ENCODE results near the gene MYO16.

MYO16 gene

DNA sequence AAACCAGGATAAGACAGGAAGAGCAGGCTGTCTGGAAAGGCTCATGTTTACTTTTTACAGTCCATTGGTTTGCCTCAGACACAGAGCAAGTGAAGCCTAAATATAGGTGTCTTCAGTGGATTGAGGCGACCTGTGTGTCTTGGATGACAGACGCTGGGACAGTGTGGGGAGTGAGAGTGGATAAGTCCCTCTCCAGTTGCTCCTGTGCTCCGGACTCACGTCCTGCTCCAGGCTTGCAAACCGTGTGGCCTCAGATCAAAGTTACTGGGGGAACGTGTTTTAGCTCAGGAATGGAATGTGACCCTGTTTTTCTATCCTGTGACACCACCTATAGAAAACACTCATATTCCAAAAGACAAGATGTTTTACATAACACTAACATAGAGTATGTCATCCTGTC is 465.7 kb downstream of the MYO16 start:
- Histone ChIP-seq H3K9me3 (ENCODE audit: severe bottlenecking) (no peaks in the 10 kb centered on the region), H3K4me3 (ENCODE audit: severe bottlenecking) (no peak overlapping the region), H3K27me3 (ENCODE audit: insufficient read depth, poor library complexity, severe bottlenecking) (no peaks in the 10 kb centered on the region), H3K27ac (ENCODE audit: poor library complexity, severe bottlenecking) (no peak overlapping the region), H3K36me3 (ENCODE audit: low read depth) (no peaks in the 10 kb centered on the region), H3K4me1 (ENCODE audit: insufficient read depth, poor library complexity, severe bottlenecking) (no peaks in the 10 kb centered on the region)
- TF ChIP-seq, protein P1, sequence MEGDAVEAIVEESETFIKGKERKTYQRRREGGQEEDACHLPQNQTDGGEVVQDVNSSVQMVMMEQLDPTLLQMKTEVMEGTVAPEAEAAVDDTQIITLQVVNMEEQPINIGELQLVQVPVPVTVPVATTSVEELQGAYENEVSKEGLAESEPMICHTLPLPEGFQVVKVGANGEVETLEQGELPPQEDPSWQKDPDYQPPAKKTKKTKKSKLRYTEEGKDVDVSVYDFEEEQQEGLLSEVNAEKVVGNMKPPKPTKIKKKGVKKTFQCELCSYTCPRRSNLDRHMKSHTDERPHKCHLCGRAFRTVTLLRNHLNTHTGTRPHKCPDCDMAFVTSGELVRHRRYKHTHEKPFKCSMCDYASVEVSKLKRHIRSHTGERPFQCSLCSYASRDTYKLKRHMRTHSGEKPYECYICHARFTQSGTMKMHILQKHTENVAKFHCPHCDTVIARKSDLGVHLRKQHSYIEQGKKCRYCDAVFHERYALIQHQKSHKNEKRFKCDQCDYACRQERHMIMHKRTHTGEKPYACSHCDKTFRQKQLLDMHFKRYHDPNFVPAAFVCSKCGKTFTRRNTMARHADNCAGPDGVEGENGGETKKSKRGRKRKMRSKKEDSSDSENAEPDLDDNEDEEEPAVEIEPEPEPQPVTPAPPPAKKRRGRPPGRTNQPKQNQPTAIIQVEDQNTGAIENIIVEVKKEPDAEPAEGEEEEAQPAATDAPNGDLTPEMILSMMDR (IDR thresholded peaks at IDR 0.05; ENCODE audit: poor library complexity, severe bottlenecking) = no peak
- no peak for DNase-seq (ENCODE audit: low spot score)
- ATAC-seq (ENCODE audit: low read depth) = no peak

DNA sequence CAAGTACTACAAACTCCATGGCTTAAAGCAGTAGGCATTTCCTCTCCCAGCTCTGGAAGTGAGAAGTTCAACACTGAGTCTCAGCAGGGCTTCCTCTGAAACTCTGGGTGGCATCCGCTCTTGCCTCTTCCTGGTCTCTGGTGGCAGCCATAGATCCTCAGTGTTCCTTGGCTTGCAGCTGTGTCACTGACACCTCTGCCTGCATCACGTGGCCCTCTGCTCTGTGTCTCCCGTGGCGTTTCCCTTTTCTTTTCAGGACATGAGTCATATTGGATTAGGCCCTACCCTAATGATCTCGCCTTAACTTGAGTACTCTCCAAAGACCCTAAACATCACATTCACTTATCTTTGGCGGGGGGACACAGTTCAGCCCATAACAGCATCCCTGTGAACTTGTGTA is 466.7 kb downstream of the MYO16 start:
- Histone ChIP-seq H3K27me3 (ENCODE audit: insufficient read depth, poor library complexity, severe bottlenecking) (no peaks in the 10 kb centered on the region), H3K36me3 (ENCODE audit: low read depth) (no peaks in the 10 kb centered on the region), H3K4me1 (ENCODE audit: insufficient read depth, poor library complexity, severe bottlenecking) (no peaks in the 10 kb centered on the region), H3K27ac (ENCODE audit: poor library complexity, severe bottlenecking) (no peak overlapping the region), H3K9me3 (ENCODE audit: severe bottlenecking) (no peaks in the 10 kb centered on the region), H3K4me3 (ENCODE audit: severe bottlenecking) (no peak overlapping the region)
- TF ChIP-seq, protein P1 (IDR thresholded peaks at IDR 0.05; ENCODE audit: poor library complexity, severe bottlenecking) = no peak
- no peak for ATAC-seq (ENCODE audit: low read depth)
- DNase-seq (ENCODE audit: low spot score) = no peak

DNA sequence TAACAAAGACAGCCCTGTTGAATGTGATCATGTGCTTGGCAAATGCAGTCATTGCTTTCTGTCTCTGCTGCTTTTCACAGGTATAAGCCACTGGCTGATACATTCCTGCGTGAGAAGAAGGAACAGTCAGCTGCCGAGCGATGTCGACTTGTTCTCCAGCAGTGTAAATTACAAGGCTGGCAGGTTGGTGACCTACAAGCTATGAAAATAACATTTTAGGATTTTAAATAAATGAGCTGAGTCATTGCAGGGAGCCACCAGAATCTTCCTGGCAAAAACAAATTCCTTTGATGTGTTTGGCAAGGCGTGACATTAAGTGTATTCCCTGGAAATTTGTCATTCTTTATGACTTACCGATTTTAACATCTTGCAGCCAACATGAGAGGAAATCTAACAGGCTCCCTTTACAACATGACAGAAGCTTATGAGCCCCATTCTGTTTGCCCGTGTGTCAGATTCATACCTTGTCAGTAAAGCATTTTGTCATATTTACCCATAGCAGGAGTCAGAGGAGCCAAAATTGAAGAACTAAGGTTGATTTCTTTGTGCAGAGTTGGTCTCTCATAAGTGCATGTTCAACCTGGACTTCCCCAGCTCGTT is 471.4 kb downstream of the MYO16 start:
- ATAC-seq (ENCODE audit: low read depth) (no peak), DNase-seq (ENCODE audit: low spot score) (no peak)
- Histone ChIP-seq H3K36me3 (ENCODE audit: low read depth) (no peaks in the 10 kb centered on the region), H3K27ac (ENCODE audit: poor library complexity, severe bottlenecking) (no peak overlapping the region), H3K4me1 (ENCODE audit: insufficient read depth, poor library complexity, severe bottlenecking) (no peaks in the 10 kb centered on the region), H3K9me3 (ENCODE audit: severe bottlenecking) (no peaks in the 10 kb centered on the region), H3K4me3 (ENCODE audit: severe bottlenecking) (no peak overlapping the region), H3K27me3 (ENCODE audit: insufficient read depth, poor library complexity, severe bottlenecking) (no peaks in the 10 kb centered on the region)
- TF ChIP-seq, protein P1 (IDR thresholded peaks at IDR 0.05; ENCODE audit: poor library complexity, severe bottlenecking) = no peak

DNA sequence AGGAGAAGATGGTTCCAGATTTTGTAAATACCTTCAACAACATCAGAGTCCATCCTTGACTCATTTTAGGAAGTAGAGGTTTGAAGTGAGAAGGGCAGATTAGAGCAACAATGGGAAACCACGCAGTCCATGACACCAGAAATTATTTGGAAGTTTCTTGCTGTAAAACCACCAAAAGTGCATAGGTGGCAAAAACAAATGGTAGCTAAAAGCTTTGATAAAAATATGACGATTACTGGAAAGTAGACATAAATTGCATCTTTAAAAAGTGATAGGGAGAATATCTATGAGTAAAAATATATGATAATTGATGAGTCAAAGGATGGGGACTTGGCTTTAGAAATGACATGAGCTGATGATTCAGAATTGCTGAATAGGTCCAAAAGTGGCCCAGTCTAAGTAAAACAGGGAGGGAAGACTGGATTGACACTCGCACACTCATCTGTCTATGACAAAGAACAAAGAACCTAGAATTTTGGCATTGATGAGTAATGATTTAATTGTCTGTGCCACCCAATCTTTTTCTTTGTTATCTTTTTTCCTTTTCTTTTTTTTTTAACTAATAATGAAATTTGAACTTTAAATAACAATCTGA is 472.2 kb downstream of the MYO16 start:
- H3K36me3 ChIP-seq (ENCODE audit: low read depth) = no peaks in the 10 kb centered on the region
- no peak overlapping the region for H3K4me3 ChIP-seq (ENCODE audit: severe bottlenecking)
- ATAC-seq (ENCODE audit: low read depth) (no peak), DNase-seq (ENCODE audit: low spot score) (no peak)
- no peaks in the 10 kb centered on the region for H3K9me3 ChIP-seq (ENCODE audit: severe bottlenecking)
- TF ChIP-seq, protein P1 (IDR thresholded peaks at IDR 0.05; ENCODE audit: poor library complexity, severe bottlenecking) = no peak
- H3K4me1 ChIP-seq (ENCODE audit: insufficient read depth, poor library complexity, severe bottlenecking) = no peaks in the 10 kb centered on the region
- no peak overlapping the region for H3K27ac ChIP-seq (ENCODE audit: poor library complexity, severe bottlenecking)
- no peaks in the 10 kb centered on the region for H3K27me3 ChIP-seq (ENCODE audit: insufficient read depth, poor library complexity, severe bottlenecking)

DNA sequence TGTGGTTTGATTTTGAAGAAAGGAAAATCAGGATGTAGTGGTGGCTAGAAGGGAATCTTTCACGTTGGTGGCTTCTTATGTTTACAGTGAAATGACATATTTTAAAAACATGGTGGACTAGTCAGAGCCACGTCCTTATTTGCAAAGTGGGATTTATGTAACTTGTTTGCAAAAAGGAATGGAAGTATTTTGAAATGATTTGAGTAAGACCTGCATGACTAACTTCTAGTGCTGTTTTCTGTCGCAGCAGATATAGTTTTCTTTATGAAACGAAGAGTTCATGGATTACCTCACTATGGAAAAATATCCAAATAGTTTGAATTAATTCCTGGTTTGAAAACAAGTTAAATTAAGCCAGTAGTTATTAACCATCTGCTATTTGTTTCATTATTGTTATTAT is 476.5 kb downstream of the MYO16 start:
- DNase-seq (ENCODE audit: low spot score) (no peak), ATAC-seq (ENCODE audit: low read depth) (no peak)
- TF ChIP-seq, protein P1 (IDR thresholded peaks at IDR 0.05; ENCODE audit: poor library complexity, severe bottlenecking) = no peak
- Histone ChIP-seq H3K27ac (ENCODE audit: poor library complexity, severe bottlenecking) (no peak overlapping the region), H3K4me3 (ENCODE audit: severe bottlenecking) (no peak overlapping the region), H3K9me3 (ENCODE audit: severe bottlenecking) (no peaks in the 10 kb centered on the region), H3K27me3 (ENCODE audit: insufficient read depth, poor library complexity, severe bottlenecking) (no peaks in the 10 kb centered on the region), H3K36me3 (ENCODE audit: low read depth) (no peaks in the 10 kb centered on the region), H3K4me1 (ENCODE audit: insufficient read depth, poor library complexity, severe bottlenecking) (no peaks in the 10 kb centered on the region)
